NT2/D1 (cell line): ENCODE results near the gene NDST1.

Source experiments
- SUZ12 ChIP-seq: IDR thresholded peaks from 2 replicates; pipeline ENCODE4 v1.6.1; 2011; ENCODE audit not compliant: insufficient read length, insufficient read depth; ENCODE audit errors: extremely low read depth
- YY1 ChIP-seq: IDR thresholded peaks from 2 replicates; pipeline ENCODE4 v1.6.1; 2011; ENCODE audit not compliant: insufficient read length, insufficient read depth
- ZNF274 ChIP-seq: IDR thresholded peaks from 2 replicates; pipeline ENCODE4 v1.6.1; 2011; ENCODE audit warnings: mild to moderate bottlenecking, low read depth, low read length

- TF ChIP-seq YY1 (no peak), ZNF274 (no peak), SUZ12 (no peak)
Measured at GRCh38 chr5:150590979-150591695, 83.2 kb downstream of the NDST1 start.
